Spleen (tissue), 11 donors: Measurements from ENCODE around the gene PIR. TPM values are rescaled to one million over a fixed set of nuclear protein-coding genes. Genes with fewer than 3 reads are reported as not detected.

Experiments
- DNase-seq: peaks from one replicate; pipeline ENCODE4 v3.0.0-alpha.2; 2020
- H3K27ac ChIP-seq, 8 donors: fragments of 200-600 bp; sonication (generic) in 7 of 8; 1 replicate in 4 of 8; 2 replicates in 4 of 8; pipeline versions ENCODE4 v1.5.0 to v1.8.0; 2016 to 2021; ENCODE audit warnings: inconsistent platforms in 4 of 8, mild to moderate bottlenecking in 4 of 8, moderate library complexity in 1 of 8
- H3K27me3 ChIP-seq, 7 donors: fragments of 200-600 bp; sonication (generic) in 6 of 7; replicated peaks in 1 of 7; 1 replicate in 4 of 7; 2 replicates in 3 of 7; pipeline versions ENCODE4 v1.5.0 to v1.8.0; 2016 to 2021; ENCODE audit warnings: inconsistent platforms in 3 of 7, mild to moderate bottlenecking in 1 of 7
- H3K36me3 ChIP-seq, 6 donors: fragments of 200-600 bp; sonication (generic) in 5 of 6; 1 replicate in 4 of 6; 2 replicates in 2 of 6; pipeline versions ENCODE4 v1.5.0 to v1.8.0; 2016 to 2021; ENCODE audit warnings: inconsistent platforms in 2 of 6
- H3K4me1 ChIP-seq, 6 donors: fragments of 200-600 bp; sonication (generic) in 5 of 6; 1 replicate in 3 of 6; 2 replicates in 3 of 6; pipeline versions ENCODE4 v1.5.0 to v1.8.0; 2016 to 2021; ENCODE audit warnings: inconsistent platforms in 3 of 6
- H3K4me3 ChIP-seq, 8 donors: fragments of 200-600 bp; sonication (generic) in 7 of 8; 1 replicate in 4 of 8; 2 replicates in 4 of 8; pipeline versions ENCODE4 v1.5.0 to v1.8.0; 2016 to 2021; ENCODE audit warnings: inconsistent platforms in 4 of 8, mild to moderate bottlenecking in 4 of 8, moderate library complexity in 2 of 8
- H3K9me3 ChIP-seq, 8 donors: fragments of 200-600 bp; sonication (generic) in 7 of 8; 1 replicate in 4 of 8; 2 replicates in 4 of 8; pipeline versions ENCODE4 v1.5.0 to v1.8.0; 2016 to 2021; ENCODE audit warnings: inconsistent platforms in 4 of 8
- POLR2A ChIP-seq, 3 donors: fragments of 450-650 bp; IDR thresholded peaks; one replicate each; pipeline ENCODE4 v1.5.1; 2017; ENCODE audit warnings: antibody characterized with exemption in 3 of 3, mild to moderate bottlenecking in 1 of 3
- POLR2AphosphoS5 ChIP-seq, 3 donors: sonication (generic); formaldehyde crosslinking; IDR thresholded peaks; one replicate each; pipeline ENCODE4 v1.5.1; 2017; ENCODE audit warnings: antibody characterized with exemption in 3 of 3
- WGBS, 5 donors: extraction: QIAGEN DNeasy Blood & Tissue Kit in 3 of 5; methylation state at CpG; one replicate each; pipeline versions ENCODE4 v1.1.5 to v1.1.7; 2013 to 2018; 5-methylcytosine and 5-hydroxymethylcytosine counted together
- intact Hi-C: fragments of 100-400 bp; cut with DNase I; formaldehyde crosslinking; loops from one replicate; pipeline ENCODE4 v1.15.0; 2023; ENCODE audit warnings: low total_unique reads
- polyA plus RNA-seq, 3 donors: library from polyadenylated mRNA; stranded (reverse); fragments of 200-250 nt; gene quantifications; one replicate each; pipeline ENCODE4 v1.2.1, GENCODE V29; 2013
- total RNA-seq, 7 donors: library from RNA; depleted of rRNA in 3 of 7; stranded (reverse); fragments of >200 nt in 3 of 7; fragmentation: NEBNext Ultra II Directional in 4 of 7; extraction: Animal tissue kit (Norgen Biotek cat#: 25700) in 4 of 7; gene quantifications; one replicate each; pipeline versions ENCODE4 v1.1.0 to v1.2.1, GENCODE V29; 2016 to 2021
- TF ChIP-seq, protein P1 (sequence below), 11 experiments: fragments of 200-600 bp in 7 of 11; fragments of 450-650 bp in 4 of 11; sonication (generic) in 4 of 11; IDR thresholded peaks in 8 of 11; conservative IDR thresholded peaks in 3 of 11; 1 replicate in 7 of 11; 2 replicates in 4 of 11; pipeline versions ENCODE4 v1.4.0 to v1.8.0; 2016 to 2021; ENCODE audit warnings: antibody characterized with exemption in 11 of 11, inconsistent platforms in 4 of 11, mild to moderate bottlenecking in 1 of 11
- donor health status: healthy with polysubstance abuse.
- donor health status: DM: no; HTN: no; CAD: no; lungs with moderate emphysema.
- donor health status: DM: no; HTN: no; CAD: no.
- donor health status: Bipolar disorder and iron deficiency.
- donor health status: healthy.
- donor health status: DM: no; HTN: no; CAD: no.
- donor health status: DM: yes; HTN: yes; CAD: no.

PIR gene
- total and polyA plus RNA-seq, 10 donors: 12.4 to 30.8 (median 24.2) TPM

DNA sequence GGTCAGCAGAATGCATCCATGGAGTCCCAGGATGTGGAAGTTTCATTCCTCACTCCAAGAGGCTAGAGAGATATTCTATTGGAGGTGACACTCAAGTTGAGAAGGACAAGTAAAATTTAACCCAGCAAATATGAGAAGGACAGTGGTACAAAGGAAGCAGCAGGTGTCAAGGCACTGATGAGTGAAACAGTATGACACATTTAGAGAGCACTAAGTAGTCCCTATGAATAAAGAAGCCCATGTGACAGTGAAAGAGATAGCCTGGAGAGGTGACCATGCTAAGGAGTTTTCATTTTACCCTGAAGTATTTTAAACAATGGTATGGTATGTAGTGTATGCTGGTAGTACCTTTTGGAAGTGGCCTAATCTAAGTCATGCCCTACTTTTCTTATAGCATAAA is 16.7 kb upstream of the PIR start:
- Histone ChIP-seq H3K4me1 (no peaks in the 10 kb centered on the region), H3K27me3 (peaks cover 0 to 24% (median 0%) of the 10 kb centered on the region in 7 donors), H3K9me3 (no peaks in the 10 kb centered on the region), H3K36me3 (peaks cover 0 to 8% (median 0%) of the 10 kb centered on the region in 6 donors), H3K4me3 (no peak overlapping the region), H3K27ac (no peak overlapping the region)
- intact Hi-C loops: no loop called here
- DNase-seq: no peak
- TF ChIP-seq POLR2A (IDR thresholded peaks at IDR 0.05) (no peak), POLR2AphosphoS5 (IDR thresholded peaks at IDR 0.05) (no peak)
- TF ChIP-seq, protein P1, sequence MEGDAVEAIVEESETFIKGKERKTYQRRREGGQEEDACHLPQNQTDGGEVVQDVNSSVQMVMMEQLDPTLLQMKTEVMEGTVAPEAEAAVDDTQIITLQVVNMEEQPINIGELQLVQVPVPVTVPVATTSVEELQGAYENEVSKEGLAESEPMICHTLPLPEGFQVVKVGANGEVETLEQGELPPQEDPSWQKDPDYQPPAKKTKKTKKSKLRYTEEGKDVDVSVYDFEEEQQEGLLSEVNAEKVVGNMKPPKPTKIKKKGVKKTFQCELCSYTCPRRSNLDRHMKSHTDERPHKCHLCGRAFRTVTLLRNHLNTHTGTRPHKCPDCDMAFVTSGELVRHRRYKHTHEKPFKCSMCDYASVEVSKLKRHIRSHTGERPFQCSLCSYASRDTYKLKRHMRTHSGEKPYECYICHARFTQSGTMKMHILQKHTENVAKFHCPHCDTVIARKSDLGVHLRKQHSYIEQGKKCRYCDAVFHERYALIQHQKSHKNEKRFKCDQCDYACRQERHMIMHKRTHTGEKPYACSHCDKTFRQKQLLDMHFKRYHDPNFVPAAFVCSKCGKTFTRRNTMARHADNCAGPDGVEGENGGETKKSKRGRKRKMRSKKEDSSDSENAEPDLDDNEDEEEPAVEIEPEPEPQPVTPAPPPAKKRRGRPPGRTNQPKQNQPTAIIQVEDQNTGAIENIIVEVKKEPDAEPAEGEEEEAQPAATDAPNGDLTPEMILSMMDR (IDR thresholded peaks at IDR 0.05 in 8 of 11, conservative IDR thresholded peaks at IDR 0.05 in 3 of 11): no peak

DNA sequence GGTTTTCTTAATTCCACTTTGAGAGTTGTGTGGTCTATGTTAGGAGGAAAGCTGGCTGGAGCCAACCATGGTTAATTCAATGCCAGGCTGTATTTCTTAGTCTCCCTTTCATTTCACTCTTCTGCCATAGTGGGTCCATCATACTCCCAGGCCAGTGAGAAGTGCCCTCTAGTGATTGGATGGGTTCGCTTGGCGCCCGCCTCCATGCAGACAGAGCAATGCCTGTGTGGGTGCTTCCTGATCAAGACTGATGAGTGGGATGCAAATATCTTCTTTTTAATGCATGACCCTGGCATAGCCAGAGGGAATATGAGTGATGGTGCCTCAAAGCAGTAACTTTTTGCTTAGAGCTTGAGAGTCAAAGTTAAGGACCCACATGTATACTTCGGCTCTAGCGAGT is 13.9 kb upstream of the PIR start:
- no peaks in the 10 kb centered on the region for H3K4me1 ChIP-seq
- no peak overlapping the region for H3K4me3 ChIP-seq
- no peaks in the 10 kb centered on the region for H3K9me3 ChIP-seq
- no peak overlapping the region for H3K27ac ChIP-seq
- WGBS, 5 donors: 84 to 100% (median 94%) methylated on average over 4 to 5 of the region's 5 CpGs
- no peak for DNase-seq
- TF ChIP-seq POLR2AphosphoS5 (IDR thresholded peaks at IDR 0.05) (no peak), POLR2A (IDR thresholded peaks at IDR 0.05) (no peak)
- TF ChIP-seq, protein P1 (IDR thresholded peaks at IDR 0.05 in 8 of 11, conservative IDR thresholded peaks at IDR 0.05 in 3 of 11): no peak
- peaks cover 0 to 8% (median 0%) of the 10 kb centered on the region in 6 donors for H3K36me3 ChIP-seq
- intact Hi-C loops: no loop called here
- peaks cover 0 to 40% (median 0%) of the 10 kb centered on the region in 7 donors for H3K27me3 ChIP-seq

DNA sequence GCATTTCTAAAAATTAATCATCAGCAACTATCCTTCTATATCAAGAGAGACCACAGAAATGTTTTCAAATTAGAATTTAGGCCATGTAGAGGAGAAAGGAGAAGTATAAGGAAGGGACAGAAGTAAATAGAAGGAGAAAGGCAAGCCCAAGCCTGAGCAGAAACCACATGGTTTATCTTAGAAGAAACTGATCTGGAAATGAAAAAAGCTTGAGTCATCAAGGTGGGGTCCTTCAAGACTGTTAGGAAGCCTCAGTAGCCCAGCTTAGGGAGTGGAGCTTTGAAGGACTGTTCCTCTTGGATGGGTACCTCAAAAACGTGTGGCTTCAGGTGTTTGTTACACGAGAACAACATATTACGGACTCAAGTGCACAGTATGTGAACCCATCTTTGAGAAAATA is 12.0 kb upstream of the PIR start:
- TF ChIP-seq, protein P1 (IDR thresholded peaks at IDR 0.05 in 8 of 11, conservative IDR thresholded peaks at IDR 0.05 in 3 of 11): no peak
- TF ChIP-seq POLR2AphosphoS5 (IDR thresholded peaks at IDR 0.05) (no peak), POLR2A (IDR thresholded peaks at IDR 0.05) (no peak)
- no peak for DNase-seq
- WGBS, 5 donors: 49 to 90% (median 61%) methylated on average over 3 of the region's 3 CpGs
- no peak overlapping the region for H3K4me3 ChIP-seq
- H3K27ac ChIP-seq: peak overlapping the region in 3 of 8 donors; percentile 26 to 56 (median 47)
- no peaks in the 10 kb centered on the region for H3K9me3 ChIP-seq
- H3K36me3 ChIP-seq: peaks cover 0 to 8% (median 0%) of the 10 kb centered on the region in 6 donors
- H3K27me3 ChIP-seq: peaks cover 0 to 44% (median 0%) of the 10 kb centered on the region in 7 donors
- intact Hi-C loops: no loop called here
- H3K4me1 ChIP-seq: no peaks in the 10 kb centered on the region

DNA sequence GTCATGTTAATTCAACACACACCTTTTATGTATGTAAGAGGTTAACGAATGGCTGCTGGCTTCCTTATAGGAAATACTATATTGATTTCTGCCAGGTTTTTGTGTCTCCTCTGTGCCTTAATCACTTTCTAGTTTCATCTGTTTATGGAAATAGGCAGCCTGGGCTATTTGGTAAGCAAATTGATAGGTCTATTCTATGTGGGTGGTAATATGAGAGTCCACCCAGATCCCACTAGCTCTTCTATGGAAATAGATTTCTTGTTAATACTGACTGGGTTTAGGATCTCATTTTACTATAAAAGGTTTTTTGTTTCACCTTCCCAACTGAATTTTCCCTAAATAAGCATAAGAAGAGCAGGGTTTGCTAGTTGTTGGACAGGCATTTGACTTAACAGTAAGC is 11.5 kb upstream of the PIR start:
- TF ChIP-seq POLR2AphosphoS5 (IDR thresholded peaks at IDR 0.05) (no peak), POLR2A (IDR thresholded peaks at IDR 0.05) (no peak)
- TF ChIP-seq, protein P1 (IDR thresholded peaks at IDR 0.05 in 8 of 11, conservative IDR thresholded peaks at IDR 0.05 in 3 of 11): no peak
- DNase-seq: no peak
- peaks cover 0 to 40% (median 0%) of the 10 kb centered on the region in 7 donors for H3K27me3 ChIP-seq
- H3K4me3 ChIP-seq: no peak overlapping the region
- H3K27ac ChIP-seq: peak overlapping the region in 3 of 8 donors; percentile 26 to 56 (median 47)
- H3K4me1 ChIP-seq: no peaks in the 10 kb centered on the region
- H3K36me3 ChIP-seq: peaks cover 0 to 5% (median 0%) of the 10 kb centered on the region in 6 donors
- H3K9me3 ChIP-seq: no peaks in the 10 kb centered on the region
- intact Hi-C loops: no loop called here
- 76 to 95% (median 88%) methylated on average over 1 of the region's 1 CpG for WGBS, 5 donors
